ENCODE results near the gene CCDC9B.
A peak's percentile ranks its signal among the peaks of the same experiment; 100 is the strongest.

- TF ChIP-seq CTCF (IDR thresholded peaks at IDR 0.05): peak; percentile 69 to 93 (median 77)
- no peak for TF ChIP-seq POLR2A (IDR thresholded peaks at IDR 0.05)
These were observed 19.8 kb downstream of the CCDC9B start for GRCh38 chr15:40320931-40321371.

Data from body of pancreas (tissue), 4 donors.